ENCODE measurements around the gene HSD17B14.

Gene HSD17B14

DNA sequence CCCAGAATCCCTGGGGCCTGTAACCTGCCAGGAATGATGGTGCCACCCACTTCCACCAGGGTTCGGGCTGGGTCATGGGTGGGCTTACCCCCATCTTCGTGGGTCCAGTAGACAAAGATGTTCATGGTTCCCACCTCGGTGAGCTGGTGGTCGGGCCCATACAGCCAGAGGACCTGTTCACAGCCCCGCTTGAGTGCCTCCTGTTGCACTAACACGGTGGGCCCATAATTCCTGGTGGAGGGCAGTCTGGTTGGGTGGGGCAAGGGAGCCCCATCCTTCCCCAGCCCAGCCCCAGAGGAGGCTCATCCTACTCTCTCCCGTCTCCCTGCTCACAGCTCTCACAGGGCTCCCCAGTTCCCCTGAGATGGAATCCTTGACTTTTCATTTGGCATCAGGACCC is 39.2 kb downstream of the HSD17B14 start:
- no peak for TF ChIP-seq CTCF (IDR thresholded peaks at IDR 0.05)
- DNase-seq: no peak
- peaks cover 9% of the 10 kb centered on the region for H3K36me3 Mint-ChIP-seq (ENCODE audit: low read depth)
- no peaks in the 10 kb centered on the region for H3K9me3 Mint-ChIP-seq
- no peaks in the 10 kb centered on the region for H3K27me3 Mint-ChIP-seq (ENCODE audit: low read depth, poor library complexity)
- H3K4me3 Mint-ChIP-seq: no peak overlapping the region
- H3K27ac Mint-ChIP-seq: no peak overlapping the region
- peaks cover 37% of the 10 kb centered on the region for H3K4me1 Mint-ChIP-seq

GRCh38 chr19:48796298-48797083 is 39.8 kb downstream of the HSD17B14 start:
- no peak for TF ChIP-seq CTCF (IDR thresholded peaks at IDR 0.05)
- peaks cover 9% of the 10 kb centered on the region for H3K36me3 Mint-ChIP-seq (ENCODE audit: low read depth)
- no peak overlapping the region for H3K27ac Mint-ChIP-seq
- peaks cover 37% of the 10 kb centered on the region for H3K4me1 Mint-ChIP-seq
- DNase-seq: no peak
- H3K27me3 Mint-ChIP-seq (ENCODE audit: low read depth, poor library complexity): peaks cover 2% of the 10 kb centered on the region
- no peak overlapping the region for H3K4me3 Mint-ChIP-seq
- no peaks in the 10 kb centered on the region for H3K9me3 Mint-ChIP-seq

GRCh38 chr19:48795685-48796070 is 40.6 kb downstream of the HSD17B14 start:
- peak overlapping the region; percentile 92 for H3K27ac Mint-ChIP-seq
- H3K27me3 Mint-ChIP-seq (ENCODE audit: low read depth, poor library complexity): peaks cover 2% of the 10 kb centered on the region
- peaks cover 9% of the 10 kb centered on the region for H3K36me3 Mint-ChIP-seq (ENCODE audit: low read depth)
- no peaks in the 10 kb centered on the region for H3K9me3 Mint-ChIP-seq
- H3K4me1 Mint-ChIP-seq: peaks cover 37% of the 10 kb centered on the region
- TF ChIP-seq CTCF (IDR thresholded peaks at IDR 0.05): no peak
- H3K4me3 Mint-ChIP-seq: peak overlapping the region; percentile 93
- DNase-seq: no peak

DNA sequence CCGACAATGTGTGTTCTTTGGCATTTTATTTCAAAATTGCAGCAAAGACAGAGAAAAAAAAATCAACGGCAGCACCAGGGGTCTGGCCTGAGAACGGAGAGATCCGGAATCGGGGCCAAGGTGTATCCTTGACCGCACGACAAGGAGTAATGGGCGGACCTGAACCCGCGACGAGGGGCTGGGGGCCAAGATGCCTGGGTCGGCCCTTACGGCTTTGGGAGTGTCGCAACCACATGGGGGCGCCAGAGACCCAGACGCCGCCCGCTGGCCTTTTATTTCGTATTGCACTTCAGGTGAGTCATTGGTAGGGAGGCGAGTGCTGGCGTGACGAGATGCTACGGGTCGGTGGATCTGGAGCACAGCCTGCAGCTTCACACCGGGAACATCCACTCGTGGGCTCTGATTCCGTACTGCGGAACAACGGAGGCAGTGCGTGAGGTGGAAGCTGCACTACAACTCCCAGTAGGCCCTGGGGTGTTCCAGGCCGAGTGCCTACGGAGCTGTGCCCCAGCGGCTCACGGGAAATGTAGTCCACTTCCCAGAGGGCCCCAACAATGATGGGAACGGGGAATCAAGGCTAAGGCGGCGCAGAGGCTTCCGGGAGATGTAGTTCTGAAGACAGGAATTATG is 41.1 kb downstream of the HSD17B14 start:
- Mint-ChIP-seq H3K27ac (peak overlapping the region; percentile 92), H3K36me3 (ENCODE audit: low read depth) (peaks cover 6% of the 10 kb centered on the region), H3K9me3 (no peaks in the 10 kb centered on the region), H3K4me1 (peaks cover 34% of the 10 kb centered on the region), H3K27me3 (ENCODE audit: low read depth, poor library complexity) (peaks cover 2% of the 10 kb centered on the region), H3K4me3 (peak overlapping the region; percentile 93)
- DNase-seq: peak; percentile 88
- TF ChIP-seq CTCF (IDR thresholded peaks at IDR 0.05): peak; percentile 96

- no peak for DNase-seq
- peaks cover 4% of the 10 kb centered on the region for H3K36me3 Mint-ChIP-seq (ENCODE audit: low read depth)
- peaks cover 30% of the 10 kb centered on the region for H3K4me1 Mint-ChIP-seq
- peak overlapping the region; percentile 93 for H3K4me3 Mint-ChIP-seq
- peaks cover 2% of the 10 kb centered on the region for H3K27me3 Mint-ChIP-seq (ENCODE audit: low read depth, poor library complexity)
- no peak overlapping the region for H3K27ac Mint-ChIP-seq
- TF ChIP-seq CTCF (IDR thresholded peaks at IDR 0.05): no peak
- no peaks in the 10 kb centered on the region for H3K9me3 Mint-ChIP-seq
These were observed 42.0 kb downstream of the HSD17B14 start for GRCh38 chr19:48794291-48794690.

Data from nephron progenitor cell (in vitro differentiated cells).